Left lobe of liver (tissue), 2 donors: ENCODE measurements around the gene FANCI. TPM values are rescaled to one million over a fixed set of nuclear protein-coding genes. Genes with fewer than 3 reads are reported as not detected.
A peak's percentile ranks its signal among the peaks of the same experiment; 100 is the strongest.

Experiments used
- ATAC-seq: fragments of 200-7000 bp; cut with Tn5 transposase; one replicate; pipeline ENCODE4 v1.9.1; 2020; ENCODE audit warnings: mild to moderate bottlenecking, moderate library complexity
- DNase-seq: peaks from one replicate; pipeline ENCODE4 v3.0.0-alpha.2; 2020; ENCODE audit warnings: low spot score
- total RNA-seq: library from RNA; stranded (reverse); gene quantifications from one replicate; pipeline ENCODE4 v1.2.1, GENCODE V29; 2021
- donor health status: DM: no; HTN: no; CAD: no; lungs with moderate emphysema.
- donor health status: DM: no; HTN: yes; CAD: no.

Gene FANCI
- total RNA-seq, 1 donor from 2014 or later: 3.3 TPM

- DNase-seq (no peak), ATAC-seq (no peak)
These were observed 86.3 kb downstream of the FANCI start for GRCh38 chr15:89330119-89330518.

- no peak for ATAC-seq
- no peak for DNase-seq
These were observed 87.3 kb downstream of the FANCI start for GRCh38 chr15:89330881-89331595.

- DNase-seq (no peak), ATAC-seq (no peak)
These were observed 88.7 kb downstream of the FANCI start for GRCh38 chr15:89332446-89332845.

DNA sequence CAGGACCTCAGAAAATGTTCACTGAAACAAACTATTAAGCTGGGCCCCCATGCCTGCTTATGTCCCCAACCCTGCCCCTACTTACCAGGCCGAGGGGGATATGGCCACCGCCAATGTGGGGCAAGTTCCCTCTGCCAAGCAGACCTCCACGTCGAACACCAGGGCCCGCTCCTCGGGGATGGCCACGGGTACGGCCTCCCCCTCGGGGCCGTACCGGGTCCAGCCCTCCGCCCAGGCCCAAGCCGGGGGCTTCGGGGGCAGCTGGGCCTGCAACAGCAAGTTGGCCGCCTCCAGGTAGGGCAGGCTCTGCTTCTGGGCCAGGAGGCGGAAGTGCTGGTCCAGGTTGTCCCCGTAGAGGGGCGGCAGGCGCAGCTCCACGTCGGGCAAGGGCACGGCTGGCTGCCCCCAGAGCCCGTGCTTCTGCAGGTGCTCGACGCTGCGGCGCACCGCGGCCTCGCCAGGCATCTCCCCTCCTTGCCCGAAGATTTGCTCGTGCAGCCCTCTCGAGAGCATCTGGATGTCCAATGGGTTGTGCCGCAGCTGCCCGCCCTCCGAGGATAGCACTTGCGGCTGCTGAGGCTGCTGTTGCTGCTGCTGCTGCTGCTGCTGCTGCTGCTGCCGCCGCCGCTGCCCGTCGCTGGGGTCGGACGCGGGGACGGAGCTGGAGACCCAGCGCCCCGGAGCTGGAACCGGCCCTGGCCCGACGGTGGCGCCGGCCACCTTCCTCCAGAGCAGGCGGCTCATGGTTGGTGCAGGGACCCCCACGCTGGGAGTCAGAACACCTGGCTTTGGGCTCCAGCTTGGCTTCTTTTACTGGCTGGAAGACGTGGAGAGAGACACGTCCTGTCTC lies 89.5 kb downstream of the FANCI start:
- ATAC-seq: no peak
- DNase-seq: no peak

- no peak for DNase-seq
- peak; percentile 30 for ATAC-seq
These were observed 90.3 kb downstream of the FANCI start for GRCh38 chr15:89333959-89334509.

- ATAC-seq: peak; percentile 92
These were observed 90.9 kb downstream of the FANCI start, which contains the start of gene POLG for GRCh38 chr15:89334510-89335297. POLG (minus strand) TSS chr15:89334824; CDS start chr15:89333754, 1,070 bp downstream.

DNA sequence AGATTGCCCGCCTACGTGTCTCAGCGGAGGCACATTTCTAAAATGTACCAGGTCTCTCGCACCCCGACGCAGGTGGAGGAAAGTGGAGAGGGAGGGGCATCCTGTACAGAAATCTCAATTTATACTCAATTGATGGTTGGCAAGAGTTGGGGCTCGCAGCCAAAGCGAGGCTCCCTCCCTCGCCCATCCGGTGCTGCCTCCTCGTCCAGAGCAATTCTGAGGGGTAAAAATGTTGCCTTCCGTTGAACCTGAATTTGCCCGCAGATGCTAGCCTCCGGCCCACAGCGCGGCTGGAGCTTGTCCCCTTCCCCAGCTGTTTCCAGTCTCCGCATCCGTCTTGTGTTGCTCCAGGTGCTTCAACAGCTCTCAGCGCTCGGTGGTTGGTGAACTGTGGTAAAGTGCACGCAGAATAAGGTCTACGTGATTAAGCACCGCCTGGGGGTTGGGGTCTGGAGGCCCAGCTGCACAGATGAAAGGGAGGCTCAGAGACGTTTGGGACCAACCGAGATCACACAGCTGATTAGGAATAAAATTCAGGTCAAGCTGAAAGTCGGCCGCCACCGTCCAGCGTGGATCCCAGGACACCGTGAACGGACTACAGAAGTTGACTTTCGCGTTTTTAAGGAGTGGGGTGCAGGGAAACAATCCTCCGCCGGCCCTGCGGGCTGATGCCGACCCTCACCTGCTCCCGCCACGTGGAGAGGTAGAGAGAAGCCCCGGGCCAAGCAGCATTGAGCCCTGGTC lies 91.7 kb downstream of the FANCI start:
- ATAC-seq (no peak), DNase-seq (no peak)

More at GRCh38 chr15:89334510-89335297, 90.9 kb downstream of the FANCI start, which contains the start of gene POLG:
- DNase-seq: peak; percentile 99

GRCh38 chr15:89338036-89338435 lies 94.3 kb downstream of the FANCI start:
- ATAC-seq: no peak
- DNase-seq: no peak

- ATAC-seq: peak; percentile 73
- DNase-seq: no peak
These were observed 96.8 kb downstream of the FANCI start for GRCh38 chr15:89340573-89340972.

GRCh38 chr15:89341316-89342005 lies 97.7 kb downstream of the FANCI start:
- ATAC-seq: peak; percentile 53
- no peak for DNase-seq

GRCh38 chr15:89342840-89343239 lies 99.1 kb downstream of the FANCI start:
- ATAC-seq (no peak), DNase-seq (no peak)

DNA sequence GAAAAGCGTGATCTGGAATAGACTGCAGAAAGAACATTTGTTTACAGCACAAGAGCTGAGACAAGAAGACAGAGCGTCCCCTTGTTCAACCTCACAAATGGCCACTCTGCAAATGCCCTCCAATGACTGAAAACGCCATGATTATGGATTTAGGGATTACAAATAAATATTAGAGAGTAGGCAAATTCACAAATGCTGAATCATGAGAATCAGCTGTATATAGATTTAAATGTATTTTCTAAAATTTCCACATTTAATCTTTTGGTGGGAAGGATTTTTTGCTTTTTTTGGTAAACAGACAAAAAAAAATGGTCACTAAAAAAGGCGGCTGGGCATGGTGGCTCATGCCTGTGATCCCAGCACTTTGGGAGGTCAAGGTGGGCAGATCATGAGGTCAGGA lies 101.5 kb downstream of the FANCI start:
- ATAC-seq (no peak), DNase-seq (no peak)

- DNase-seq: no peak
- no peak for ATAC-seq
These were observed 102.9 kb downstream of the FANCI start for GRCh38 chr15:89346516-89347231.

- ATAC-seq (no peak), DNase-seq (no peak)
These were observed 105.4 kb downstream of the FANCI start for GRCh38 chr15:89349206-89349558.

- DNase-seq: no peak
- ATAC-seq: no peak
These were observed 108.7 kb downstream of the FANCI start for GRCh38 chr15:89352476-89352875.

DNA sequence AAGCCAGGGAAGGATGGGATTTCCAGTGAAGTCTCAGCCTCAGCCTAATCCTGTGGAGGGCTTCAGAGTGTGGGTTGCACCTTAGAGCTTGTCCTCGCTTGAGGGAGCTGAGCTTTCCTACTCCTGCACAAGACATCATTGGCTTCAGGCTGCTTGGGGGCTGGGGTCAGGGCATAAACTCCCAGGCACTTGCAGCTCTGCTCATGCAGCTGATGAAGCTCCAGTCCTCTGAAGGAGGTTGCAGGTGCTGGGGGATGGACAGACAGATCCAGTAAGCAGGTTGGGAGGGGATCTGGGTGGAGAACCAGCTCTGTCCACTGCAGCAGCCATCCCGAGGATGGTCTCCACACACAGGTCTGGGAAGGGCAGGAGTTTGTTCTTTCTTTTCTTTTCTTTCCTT lies 110.2 kb downstream of the FANCI start:
- ATAC-seq (no peak), DNase-seq (no peak)

GRCh38 chr15:89356634-89357298 lies 113.0 kb downstream of the FANCI start:
- peak; percentile 52 for ATAC-seq
- no peak for DNase-seq

DNA sequence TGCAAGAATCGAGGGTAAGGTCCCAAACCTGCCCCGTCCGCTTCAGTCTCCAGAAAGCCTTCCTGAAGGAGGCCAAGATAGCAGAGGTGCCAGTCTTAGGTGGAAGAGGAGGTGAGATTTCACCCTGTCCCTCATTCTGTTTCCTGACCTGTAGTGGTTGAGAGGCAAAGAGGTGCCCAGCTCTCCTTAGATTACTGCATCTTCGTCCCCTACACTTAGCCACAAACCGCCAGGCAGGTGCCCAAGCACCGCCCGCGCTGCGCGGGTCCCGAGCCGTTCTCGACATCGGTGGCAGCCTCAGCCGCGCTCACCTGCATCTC lies 114.6 kb downstream of the FANCI start:
- DNase-seq: no peak
- no peak for ATAC-seq
